ENCODE results near the gene CRYAA.
"Not testable (repeated sequence)": the region's sequence is repeated elsewhere in the genome, so short reads cannot be mapped to it uniquely, and the experiment has no call there.

DNA sequence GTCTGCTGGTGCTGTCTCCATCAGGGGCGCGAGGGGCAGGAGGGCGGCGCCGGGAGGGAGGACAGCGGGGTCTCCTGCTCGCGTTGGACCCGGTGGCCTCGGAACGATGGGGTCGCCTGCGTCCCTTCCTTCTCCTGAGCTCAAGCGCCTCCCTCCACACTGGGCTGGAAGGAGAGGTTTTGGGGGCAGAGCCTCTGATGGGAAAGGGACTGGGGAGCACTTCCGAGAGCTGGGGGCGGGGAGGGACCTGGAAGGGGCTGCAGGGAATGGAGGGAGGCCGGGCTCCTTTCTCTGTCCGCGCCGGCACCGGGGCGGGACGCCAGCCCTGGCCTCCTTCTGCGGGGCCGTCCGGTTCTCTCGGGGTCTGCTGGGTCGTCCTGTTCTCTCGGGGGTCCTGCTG, 4.0 kb downstream of the CRYAA start:
- TF ChIP-seq, protein P1, sequence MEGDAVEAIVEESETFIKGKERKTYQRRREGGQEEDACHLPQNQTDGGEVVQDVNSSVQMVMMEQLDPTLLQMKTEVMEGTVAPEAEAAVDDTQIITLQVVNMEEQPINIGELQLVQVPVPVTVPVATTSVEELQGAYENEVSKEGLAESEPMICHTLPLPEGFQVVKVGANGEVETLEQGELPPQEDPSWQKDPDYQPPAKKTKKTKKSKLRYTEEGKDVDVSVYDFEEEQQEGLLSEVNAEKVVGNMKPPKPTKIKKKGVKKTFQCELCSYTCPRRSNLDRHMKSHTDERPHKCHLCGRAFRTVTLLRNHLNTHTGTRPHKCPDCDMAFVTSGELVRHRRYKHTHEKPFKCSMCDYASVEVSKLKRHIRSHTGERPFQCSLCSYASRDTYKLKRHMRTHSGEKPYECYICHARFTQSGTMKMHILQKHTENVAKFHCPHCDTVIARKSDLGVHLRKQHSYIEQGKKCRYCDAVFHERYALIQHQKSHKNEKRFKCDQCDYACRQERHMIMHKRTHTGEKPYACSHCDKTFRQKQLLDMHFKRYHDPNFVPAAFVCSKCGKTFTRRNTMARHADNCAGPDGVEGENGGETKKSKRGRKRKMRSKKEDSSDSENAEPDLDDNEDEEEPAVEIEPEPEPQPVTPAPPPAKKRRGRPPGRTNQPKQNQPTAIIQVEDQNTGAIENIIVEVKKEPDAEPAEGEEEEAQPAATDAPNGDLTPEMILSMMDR (IDR thresholded peaks at IDR 0.05) = not testable (repeated sequence)
- TF ChIP-seq POLR2AphosphoS5 (IDR thresholded peaks at IDR 0.05) = not testable (repeated sequence)
